Measurements from ENCODE around the gene HEXIM2.

Gene HEXIM2

GRCh38 chr17:45132572-45133463 is 28.9 kb upstream of the HEXIM2 start:
- no peaks in the 10 kb centered on the region for H3K9me3 Mint-ChIP-seq
- H3K27me3 Mint-ChIP-seq, result peaks cover 4% of the 10 kb centered on the region
- peak overlapping the region; percentile 88 for H3K27ac Mint-ChIP-seq

GRCh38 chr17:45135192-45135977 is 26.3 kb upstream of the HEXIM2 start, which contains the start of gene ACBD4:
Gene ACBD4 (plus strand): TSS chr17:45135687. CDS start chr17:45136145, 458 bp downstream.
- peak within 1 kb of the TSS; percentile 86 for H3K4me3 Mint-ChIP-seq
- peaks cover 20% of the 10 kb centered on the region for H3K4me1 Mint-ChIP-seq (ENCODE audit: low read depth)
- DNase-seq, result peak; percentile 99
- H3K27ac Mint-ChIP-seq, result peak within 1 kb of the TSS; percentile 85
- no peaks in the 10 kb centered on the region for H3K9me3 Mint-ChIP-seq
- peaks cover 5% of the 10 kb centered on the region for H3K36me3 Mint-ChIP-seq (ENCODE audit: low read depth)
- peaks cover 4% of the 10 kb centered on the region for H3K27me3 Mint-ChIP-seq

More at GRCh38 chr17:45132572-45133463, 28.9 kb upstream of the HEXIM2 start:
- Mint-ChIP-seq H3K36me3 (ENCODE audit: low read depth) (peaks cover 2% of the 10 kb centered on the region), H3K4me3 (peak overlapping the region; percentile 83), H3K4me1 (ENCODE audit: low read depth) (peaks cover 20% of the 10 kb centered on the region)
- peak; percentile 87 for DNase-seq

- no peaks in the 10 kb centered on the region for H3K9me3 Mint-ChIP-seq
- DNase-seq, result no peak
- peaks cover 5% of the 10 kb centered on the region for H3K36me3 Mint-ChIP-seq (ENCODE audit: low read depth)
- peaks cover 3% of the 10 kb centered on the region for H3K27me3 Mint-ChIP-seq
- H3K27ac Mint-ChIP-seq, result peak overlapping the region; percentile 85
- H3K4me3 Mint-ChIP-seq, result peak overlapping the region; percentile 86
- H3K4me1 Mint-ChIP-seq (ENCODE audit: low read depth), result peaks cover 20% of the 10 kb centered on the region
Measured at GRCh38 chr17:45135978-45136791, 25.5 kb upstream of the HEXIM2 start.

- no peak for DNase-seq
- H3K27ac Mint-ChIP-seq, result peak overlapping the region; percentile 66
Measured at GRCh38 chr17:45136846-45137560, 24.7 kb upstream of the HEXIM2 start.

GRCh38 chr17:45137561-45138305 is 23.9 kb upstream of the HEXIM2 start:
- Mint-ChIP-seq H3K4me1 (ENCODE audit: low read depth) (peaks cover 21% of the 10 kb centered on the region), H3K9me3 (no peaks in the 10 kb centered on the region), H3K27me3 (no peaks in the 10 kb centered on the region), H3K36me3 (ENCODE audit: low read depth) (peaks cover 5% of the 10 kb centered on the region), H3K4me3 (no peak overlapping the region), H3K27ac (peak overlapping the region; percentile 33)
- no peak for DNase-seq

More at GRCh38 chr17:45136846-45137560, 24.7 kb upstream of the HEXIM2 start:
- peaks cover 20% of the 10 kb centered on the region for H3K4me1 Mint-ChIP-seq (ENCODE audit: low read depth)
- peak overlapping the region; percentile 86 for H3K4me3 Mint-ChIP-seq
- H3K9me3 Mint-ChIP-seq, result no peaks in the 10 kb centered on the region
- no peaks in the 10 kb centered on the region for H3K27me3 Mint-ChIP-seq
- H3K36me3 Mint-ChIP-seq (ENCODE audit: low read depth), result peaks cover 5% of the 10 kb centered on the region

GRCh38 chr17:45138911-45139532 is 22.7 kb upstream of the HEXIM2 start:
- H3K4me1 Mint-ChIP-seq (ENCODE audit: low read depth), result peaks cover 22% of the 10 kb centered on the region
- no peak overlapping the region for H3K4me3 Mint-ChIP-seq
- no peaks in the 10 kb centered on the region for H3K27me3 Mint-ChIP-seq
- no peaks in the 10 kb centered on the region for H3K9me3 Mint-ChIP-seq
- no peak overlapping the region for H3K27ac Mint-ChIP-seq
- no peak for DNase-seq
- peaks cover 5% of the 10 kb centered on the region for H3K36me3 Mint-ChIP-seq (ENCODE audit: low read depth)

GRCh38 chr17:45139533-45139920 is 22.1 kb upstream of the HEXIM2 start:
- H3K4me3 Mint-ChIP-seq, result no peak overlapping the region
- peaks cover 5% of the 10 kb centered on the region for H3K36me3 Mint-ChIP-seq (ENCODE audit: low read depth)
- no peaks in the 10 kb centered on the region for H3K27me3 Mint-ChIP-seq

GRCh38 chr17:45143094-45143670 is 18.5 kb upstream of the HEXIM2 start:
- DNase-seq, result no peak
- Mint-ChIP-seq H3K4me3 (peak overlapping the region; percentile 51), H3K27ac (peak overlapping the region; percentile 81), H3K4me1 (ENCODE audit: low read depth) (peaks cover 40% of the 10 kb centered on the region), H3K36me3 (ENCODE audit: low read depth) (peaks cover 14% of the 10 kb centered on the region), H3K27me3 (no peaks in the 10 kb centered on the region), H3K9me3 (no peaks in the 10 kb centered on the region)

More at GRCh38 chr17:45139533-45139920, 22.1 kb upstream of the HEXIM2 start:
- Mint-ChIP-seq H3K27ac (no peak overlapping the region), H3K4me1 (ENCODE audit: low read depth) (peaks cover 24% of the 10 kb centered on the region), H3K9me3 (no peaks in the 10 kb centered on the region)
- no peak for DNase-seq

- H3K4me1 Mint-ChIP-seq (ENCODE audit: low read depth), result peaks cover 40% of the 10 kb centered on the region
- H3K9me3 Mint-ChIP-seq, result no peaks in the 10 kb centered on the region
- peaks cover 18% of the 10 kb centered on the region for H3K36me3 Mint-ChIP-seq (ENCODE audit: low read depth)
- peak overlapping the region; percentile 51 for H3K4me3 Mint-ChIP-seq
- DNase-seq, result no peak
- H3K27ac Mint-ChIP-seq, result peak overlapping the region; percentile 81
- no peaks in the 10 kb centered on the region for H3K27me3 Mint-ChIP-seq
Measured at GRCh38 chr17:45143767-45144198, 17.9 kb upstream of the HEXIM2 start.

- Mint-ChIP-seq H3K4me1 (ENCODE audit: low read depth) (peaks cover 40% of the 10 kb centered on the region), H3K36me3 (ENCODE audit: low read depth) (peaks cover 25% of the 10 kb centered on the region), H3K27me3 (no peaks in the 10 kb centered on the region), H3K27ac (peak overlapping the region; percentile 81), H3K4me3 (peak overlapping the region; percentile 51), H3K9me3 (no peaks in the 10 kb centered on the region)
- peak; percentile 66 for DNase-seq
Measured at GRCh38 chr17:45144199-45145034, 17.3 kb upstream of the HEXIM2 start.

- Mint-ChIP-seq H3K36me3 (ENCODE audit: low read depth) (peaks cover 31% of the 10 kb centered on the region), H3K27ac (peak overlapping the region; percentile 31), H3K4me1 (ENCODE audit: low read depth) (peaks cover 44% of the 10 kb centered on the region), H3K9me3 (no peaks in the 10 kb centered on the region), H3K27me3 (no peaks in the 10 kb centered on the region), H3K4me3 (peak overlapping the region; percentile 43)
- DNase-seq, result no peak
Measured at GRCh38 chr17:45145035-45145389, 16.7 kb upstream of the HEXIM2 start.

- DNase-seq, result no peak
- no peaks in the 10 kb centered on the region for H3K9me3 Mint-ChIP-seq
- peaks cover 50% of the 10 kb centered on the region for H3K4me1 Mint-ChIP-seq (ENCODE audit: low read depth)
- H3K36me3 Mint-ChIP-seq (ENCODE audit: low read depth), result peaks cover 41% of the 10 kb centered on the region
- peak overlapping the region; percentile 97 for H3K4me3 Mint-ChIP-seq
- no peaks in the 10 kb centered on the region for H3K27me3 Mint-ChIP-seq
- peak overlapping the region; percentile 100 for H3K27ac Mint-ChIP-seq
Measured at GRCh38 chr17:45146166-45146565, 15.5 kb upstream of the HEXIM2 start.

Data from activated T-cell treated with anti-CD3 and anti-CD28 coated beads, Interleukin-2, amount 50 U/mL, for 24 hours (primary cell).